Left ventricle myocardium inferior (tissue), 1 donor: ENCODE results near the gene PTGR3. TPM values are rescaled to one million over a fixed set of nuclear protein-coding genes. Genes with fewer than 3 reads are reported as not detected.

Source experiments
- DNase-seq: peaks from one replicate; pipeline ENCODE4 v3.0.0-alpha.2; 2020
- H3K27ac ChIP-seq: fragments of 200-600 bp; replicated peaks from 2 replicates; pipeline ENCODE4 v1.8.0; 2021
- H3K27me3 ChIP-seq: fragments of 200-600 bp; 2 replicates; pipeline ENCODE4 v1.8.0; 2021; ENCODE audit warnings: low read depth
- H3K36me3 ChIP-seq: fragments of 200-600 bp; 2 replicates; pipeline ENCODE4 v1.8.0; 2021
- H3K4me1 ChIP-seq: fragments of 200-600 bp; 2 replicates; pipeline ENCODE4 v1.8.0; 2021
- H3K4me3 ChIP-seq: fragments of 200-600 bp; 2 replicates; pipeline ENCODE4 v1.8.0; 2021; ENCODE audit warnings: mild to moderate bottlenecking, moderate library complexity
- H3K9me3 ChIP-seq: fragments of 200-600 bp; replicated peaks from 2 replicates; pipeline ENCODE4 v1.8.0; 2021
- CTCF ChIP-seq: fragments of 200-600 bp; IDR thresholded peaks from 2 replicates; pipeline ENCODE4 v1.8.0; 2021; ENCODE audit warnings: antibody characterized with exemption, mild to moderate bottlenecking, borderline replicate concordance
- intact Hi-C: fragments of 100-400 bp; cut with micrococcal nuclease; formaldehyde crosslinking; loops from one replicate; pipeline ENCODE4 v1.11.0; 2022
- total RNA-seq: library from RNA; stranded (reverse); fragmentation: NEBNext Ultra II Directional; extraction: Animal tissue kit (Norgen Biotek cat#: 25700); gene quantifications from one replicate; pipeline ENCODE4 v1.2.1, GENCODE V29; 2021
- donor health status: DM: no; HTN: yes; CAD: no; lungs with severe emphysema.

Gene PTGR3
- total RNA-seq, 1 donor from 2014 or later = 77.3 TPM

- peak overlapping the region; percentile 99 for H3K27ac ChIP-seq
- H3K4me3 ChIP-seq = peak overlapping the region; percentile 85
- no peaks in the 10 kb centered on the region for H3K27me3 ChIP-seq
- intact Hi-C loops = no loop called here
- H3K4me1 ChIP-seq = peaks cover 86% of the 10 kb centered on the region
- DNase-seq = no peak
- TF ChIP-seq CTCF = no peak
- H3K36me3 ChIP-seq = no peaks in the 10 kb centered on the region
- H3K9me3 ChIP-seq = no peaks in the 10 kb centered on the region
Measured at GRCh38 chr18:75211002-75211621, 2.2 kb upstream of the PTGR3 start.

- intact Hi-C loops = no loop called here
- no peak for TF ChIP-seq CTCF
- Histone ChIP-seq H3K4me1 (peaks cover 86% of the 10 kb centered on the region), H3K27me3 (no peaks in the 10 kb centered on the region), H3K36me3 (no peaks in the 10 kb centered on the region), H3K27ac (peak within 1 kb of the TSS; percentile 99), H3K4me3 (peak within 1 kb of the TSS; percentile 85), H3K9me3 (no peaks in the 10 kb centered on the region)
- no peak for DNase-seq
Measured at GRCh38 chr18:75210274-75211001, 1.5 kb upstream of the PTGR3 start, which contains the start of gene TSHZ1. Gene TSHZ1, plus strand, starts transcription at chr18:75210797. Its CDS starts 1,080 bp downstream, at chr18:75211877.

GRCh38 chr18:75209951-75210258 lies 966 bp upstream of the PTGR3 start:
- Histone ChIP-seq H3K9me3 (no peaks in the 10 kb centered on the region), H3K36me3 (no peaks in the 10 kb centered on the region), H3K4me3 (peak overlapping the region; percentile 85), H3K27me3 (no peaks in the 10 kb centered on the region), H3K4me1 (peaks cover 86% of the 10 kb centered on the region), H3K27ac (peak overlapping the region; percentile 99)
- intact Hi-C loops = no loop called here
- TF ChIP-seq CTCF = no peak
- no peak for DNase-seq

- peak; percentile 60 for DNase-seq
- intact Hi-C loops = no loop called here
- peak overlapping the region; percentile 85 for H3K4me3 ChIP-seq
- H3K4me1 ChIP-seq = peaks cover 86% of the 10 kb centered on the region
- peak overlapping the region; percentile 99 for H3K27ac ChIP-seq
- no peaks in the 10 kb centered on the region for H3K36me3 ChIP-seq
- TF ChIP-seq CTCF = no peak
- no peaks in the 10 kb centered on the region for H3K9me3 ChIP-seq
- no peaks in the 10 kb centered on the region for H3K27me3 ChIP-seq
Measured at GRCh38 chr18:75208836-75209128, 157 bp downstream of the PTGR3 start.

- peaks cover 86% of the 10 kb centered on the region for H3K4me1 ChIP-seq
- DNase-seq = peak; percentile 58
- H3K27ac ChIP-seq = peak overlapping the region; percentile 99
- H3K4me3 ChIP-seq = peak overlapping the region; percentile 85
- intact Hi-C loops = no loop called here
- H3K9me3 ChIP-seq = no peaks in the 10 kb centered on the region
- no peaks in the 10 kb centered on the region for H3K36me3 ChIP-seq
- H3K27me3 ChIP-seq = no peaks in the 10 kb centered on the region
- peak; percentile 27 for TF ChIP-seq CTCF
Measured at GRCh38 chr18:75208155-75208835, 644 bp downstream of the PTGR3 start.
